ENCODE measurements around the gene DOCK8. TPM values are rescaled to one million over a fixed set of nuclear protein-coding genes. Genes with fewer than 3 reads are reported as not detected.

The DOCK8 gene
- total RNA-seq, 1 experiment from 2014 or later: 0.37 TPM

DNA sequence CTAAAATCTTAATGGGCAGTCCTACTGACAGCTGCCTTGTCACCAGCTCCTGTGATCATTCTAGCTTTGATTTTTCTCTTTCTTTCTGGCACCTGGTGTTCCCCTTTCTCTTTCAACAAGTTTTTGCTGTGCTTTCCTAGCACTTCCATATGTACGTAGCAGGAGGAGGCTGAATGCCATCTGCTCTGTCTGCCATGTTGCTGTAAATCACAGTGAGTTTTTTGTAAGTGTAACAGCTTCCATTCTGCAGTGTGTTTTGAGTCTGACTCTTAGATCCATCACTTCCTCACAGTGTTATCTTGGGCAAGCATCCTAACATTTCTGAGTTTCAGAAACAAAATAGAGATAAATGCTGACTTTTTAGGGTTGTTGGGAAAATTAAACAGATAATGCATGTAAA, 247.9 kb downstream of the DOCK8 start:
- Histone ChIP-seq H3K9ac (ENCODE audit: low read length) (no peak overlapping the region), H3K4me3 (replicated peaks in 1 of 2; ENCODE audit: low read depth in 1 of 2, low read length in 2 of 2) (no peak overlapping the region), H3K4me1 (ENCODE audit: control insufficient read depth in 1 of 2, insufficient read depth in 2 of 2, low read length in 2 of 2) (peaks cover 0 to 3% of the 10 kb centered on the region in 2 experiments; a peak in 1 of 4 replicates), H3K9me3 (ENCODE audit: control insufficient read depth in 1 of 2, insufficient read depth in 1 of 2, low read depth in 1 of 2, low read length in 2 of 2) (no peaks in the 10 kb centered on the region), H3K79me2 (ENCODE audit: insufficient read depth, low read length) (no peaks in the 10 kb centered on the region), H3K4me2 (ENCODE audit: low read length) (no peak overlapping the region), H4K20me1 (ENCODE audit: insufficient read depth) (no peaks in the 10 kb centered on the region), H3K9me2 (ENCODE audit: insufficient read depth) (no peaks in the 10 kb centered on the region; the same call in 1 of the 2 replicates), H3K36me3 (ENCODE audit: control insufficient read depth in 1 of 2, insufficient read depth in 2 of 2, low read length in 2 of 2) (no peaks in the 10 kb centered on the region), H2AFZ (ENCODE audit: low read depth, low read length, poor library complexity, severe bottlenecking) (no peak overlapping the region), H3K27ac (ENCODE audit: low read depth, low read length) (no peak overlapping the region), H3K27me3 (ENCODE audit: insufficient read depth, low read length) (no peaks in the 10 kb centered on the region)
- ATAC-seq: no peak
- intact Hi-C loops (cut with micrococcal nuclease): loop anchor here (10.0 kb wide), 1 partner anchor 62 kb away; no protein-coding TSS in a partner anchor
- CTCF ChIA-PET: no interaction called here
- no TSS peak for BruUV-seq (replicated peaks)
- RAD21 ChIA-PET (ENCODE audit: low non-redundant PET in 1 of 2, low total read pairs in 2 of 2, uncharacterized antibody in 2 of 2, unreplicated experiment in 2 of 2): no interaction called here
- TF ChIP-seq EGR1 (IDR thresholded peaks at IDR 0.05; ENCODE audit: low read depth) (no peak), SP1 (IDR thresholded peaks at IDR 0.05; ENCODE audit: low read depth) (no peak)
- TF ChIP-seq, protein P1, sequence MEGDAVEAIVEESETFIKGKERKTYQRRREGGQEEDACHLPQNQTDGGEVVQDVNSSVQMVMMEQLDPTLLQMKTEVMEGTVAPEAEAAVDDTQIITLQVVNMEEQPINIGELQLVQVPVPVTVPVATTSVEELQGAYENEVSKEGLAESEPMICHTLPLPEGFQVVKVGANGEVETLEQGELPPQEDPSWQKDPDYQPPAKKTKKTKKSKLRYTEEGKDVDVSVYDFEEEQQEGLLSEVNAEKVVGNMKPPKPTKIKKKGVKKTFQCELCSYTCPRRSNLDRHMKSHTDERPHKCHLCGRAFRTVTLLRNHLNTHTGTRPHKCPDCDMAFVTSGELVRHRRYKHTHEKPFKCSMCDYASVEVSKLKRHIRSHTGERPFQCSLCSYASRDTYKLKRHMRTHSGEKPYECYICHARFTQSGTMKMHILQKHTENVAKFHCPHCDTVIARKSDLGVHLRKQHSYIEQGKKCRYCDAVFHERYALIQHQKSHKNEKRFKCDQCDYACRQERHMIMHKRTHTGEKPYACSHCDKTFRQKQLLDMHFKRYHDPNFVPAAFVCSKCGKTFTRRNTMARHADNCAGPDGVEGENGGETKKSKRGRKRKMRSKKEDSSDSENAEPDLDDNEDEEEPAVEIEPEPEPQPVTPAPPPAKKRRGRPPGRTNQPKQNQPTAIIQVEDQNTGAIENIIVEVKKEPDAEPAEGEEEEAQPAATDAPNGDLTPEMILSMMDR (IDR thresholded peaks at IDR 0.05 in 2 of 3, conservative IDR thresholded peaks at IDR 0.05 in 1 of 3; ENCODE audit: borderline replicate concordance in 1 of 3, insufficient read depth in 1 of 3, low read depth in 2 of 3, low read length in 2 of 3): no peak
- POLR2A ChIA-PET: no interaction called here
- DNase-seq (ENCODE audit: low read depth, low spot score): no peak

DNA sequence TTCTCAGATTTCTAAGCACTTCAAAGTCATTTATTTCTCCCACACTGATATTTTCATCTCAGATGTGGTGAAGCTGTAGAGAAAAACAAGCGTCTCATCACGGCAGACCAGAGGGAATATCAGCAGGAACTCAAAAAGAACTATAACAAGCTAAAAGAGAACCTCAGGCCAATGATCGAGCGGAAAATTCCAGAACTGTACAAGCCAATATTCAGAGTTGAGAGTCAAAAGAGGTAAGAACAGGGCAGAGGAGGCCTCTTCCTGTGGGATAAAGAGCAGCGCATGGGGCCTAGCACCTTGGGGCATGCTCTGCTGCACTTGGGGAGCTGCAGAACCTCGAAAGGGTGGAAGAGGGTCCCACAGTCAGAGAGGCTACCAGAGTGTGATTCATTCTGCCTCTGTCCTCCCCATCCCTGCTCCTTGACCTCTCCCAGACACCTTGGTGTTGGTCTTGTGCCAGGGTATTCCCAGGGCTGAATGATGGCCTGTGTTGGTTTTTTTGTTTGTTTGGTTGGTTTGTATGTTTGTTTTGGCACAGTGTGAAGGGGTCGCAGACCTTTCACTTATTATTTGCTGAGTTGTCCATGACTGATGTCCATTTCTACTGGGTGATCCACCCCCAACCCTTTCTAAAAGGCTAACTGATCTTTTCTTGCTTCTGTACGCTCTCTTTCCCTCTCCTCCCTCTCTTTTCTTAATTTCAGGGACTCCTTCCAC, 248.9 kb downstream of the DOCK8 start:
- H3K27me3 ChIP-seq (ENCODE audit: insufficient read depth, low read length): no peaks in the 10 kb centered on the region
- H3K4me1 ChIP-seq (ENCODE audit: control insufficient read depth in 1 of 2, insufficient read depth in 2 of 2, low read length in 2 of 2): peaks cover 0 to 3% of the 10 kb centered on the region in 2 experiments; a peak in 1 of 4 replicates
- H3K9ac ChIP-seq (ENCODE audit: low read length): no peak overlapping the region
- RAD21 ChIA-PET (ENCODE audit: low non-redundant PET in 1 of 2, low total read pairs in 2 of 2, uncharacterized antibody in 2 of 2, unreplicated experiment in 2 of 2): no interaction called here
- POLR2A ChIA-PET: no interaction called here
- H3K36me3 ChIP-seq (ENCODE audit: control insufficient read depth in 1 of 2, insufficient read depth in 2 of 2, low read length in 2 of 2): no peaks in the 10 kb centered on the region
- no peaks in the 10 kb centered on the region for H4K20me1 ChIP-seq (ENCODE audit: insufficient read depth)
- no TSS peak for BruUV-seq (replicated peaks)
- H3K27ac ChIP-seq (ENCODE audit: low read depth, low read length): no peak overlapping the region
- ATAC-seq: no peak
- CTCF ChIA-PET: no interaction called here
- DNase-seq (ENCODE audit: low read depth, low spot score): no peak
- no peaks in the 10 kb centered on the region for H3K79me2 ChIP-seq (ENCODE audit: insufficient read depth, low read length)
- intact Hi-C loops (cut with micrococcal nuclease): loop anchor here (10.0 kb wide), 1 partner anchor 61 kb away; no protein-coding TSS in a partner anchor
- no peak overlapping the region for H3K4me3 ChIP-seq (replicated peaks in 1 of 2; ENCODE audit: low read depth in 1 of 2, low read length in 2 of 2)
- H3K4me2 ChIP-seq (ENCODE audit: low read length): no peak overlapping the region
- no peak overlapping the region for H2AFZ ChIP-seq (ENCODE audit: low read depth, low read length, poor library complexity, severe bottlenecking)
- no peaks in the 10 kb centered on the region; the same call in 1 of the 2 replicates for H3K9me2 ChIP-seq (ENCODE audit: insufficient read depth)
- no peaks in the 10 kb centered on the region for H3K9me3 ChIP-seq (ENCODE audit: control insufficient read depth in 1 of 2, insufficient read depth in 1 of 2, low read depth in 1 of 2, low read length in 2 of 2)
- no peak for TF ChIP-seq ZNF274 (IDR thresholded peaks at IDR 0.05; ENCODE audit: low read depth, low read length)
- TF ChIP-seq CEBPB (IDR thresholded peaks at IDR 0.05; ENCODE audit: low read depth): no peak
- TF ChIP-seq, protein P1 (IDR thresholded peaks at IDR 0.05 in 2 of 3, conservative IDR thresholded peaks at IDR 0.05 in 1 of 3; ENCODE audit: borderline replicate concordance in 1 of 3, insufficient read depth in 1 of 3, low read depth in 2 of 3, low read length in 2 of 3): no peak
- TF ChIP-seq, protein P2, sequence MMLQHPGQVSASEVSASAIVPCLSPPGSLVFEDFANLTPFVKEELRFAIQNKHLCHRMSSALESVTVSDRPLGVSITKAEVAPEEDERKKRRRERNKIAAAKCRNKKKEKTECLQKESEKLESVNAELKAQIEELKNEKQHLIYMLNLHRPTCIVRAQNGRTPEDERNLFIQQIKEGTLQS (IDR thresholded peaks at IDR 0.05): no peak
- no peak for TF ChIP-seq SRF (IDR thresholded peaks at IDR 0.05; ENCODE audit: low read depth)
- TF ChIP-seq, protein P3, sequence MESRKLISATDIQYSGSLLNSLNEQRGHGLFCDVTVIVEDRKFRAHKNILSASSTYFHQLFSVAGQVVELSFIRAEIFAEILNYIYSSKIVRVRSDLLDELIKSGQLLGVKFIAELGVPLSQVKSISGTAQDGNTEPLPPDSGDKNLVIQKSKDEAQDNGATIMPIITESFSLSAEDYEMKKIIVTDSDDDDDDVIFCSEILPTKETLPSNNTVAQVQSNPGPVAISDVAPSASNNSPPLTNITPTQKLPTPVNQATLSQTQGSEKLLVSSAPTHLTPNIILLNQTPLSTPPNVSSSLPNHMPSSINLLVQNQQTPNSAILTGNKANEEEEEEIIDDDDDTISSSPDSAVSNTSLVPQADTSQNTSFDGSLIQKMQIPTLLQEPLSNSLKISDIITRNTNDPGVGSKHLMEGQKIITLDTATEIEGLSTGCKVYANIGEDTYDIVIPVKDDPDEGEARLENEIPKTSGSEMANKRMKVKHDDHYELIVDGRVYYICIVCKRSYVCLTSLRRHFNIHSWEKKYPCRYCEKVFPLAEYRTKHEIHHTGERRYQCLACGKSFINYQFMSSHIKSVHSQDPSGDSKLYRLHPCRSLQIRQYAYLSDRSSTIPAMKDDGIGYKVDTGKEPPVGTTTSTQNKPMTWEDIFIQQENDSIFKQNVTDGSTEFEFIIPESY (IDR thresholded peaks at IDR 0.05; ENCODE audit: extremely low read depth, insufficient replicate concordance, low read length): no peak
- no peak for TF ChIP-seq RAD21 (IDR thresholded peaks at IDR 0.05; ENCODE audit: low read depth)
- no peak for TF ChIP-seq EZH2phosphoT487 (IDR thresholded peaks at IDR 0.05; ENCODE audit: borderline replicate concordance)
- no peak for TF ChIP-seq ELF1 (IDR thresholded peaks at IDR 0.05; ENCODE audit: borderline replicate concordance, low read depth)

Data from HCT116 (cell line).